Measurements from ENCODE around the gene CORO2B. TPM values are rescaled to one million over a fixed set of nuclear protein-coding genes. Genes with fewer than 3 reads are reported as not detected.
A peak's percentile ranks its signal among the peaks of the same experiment; 100 is the strongest.

Gene CORO2B, protein sequence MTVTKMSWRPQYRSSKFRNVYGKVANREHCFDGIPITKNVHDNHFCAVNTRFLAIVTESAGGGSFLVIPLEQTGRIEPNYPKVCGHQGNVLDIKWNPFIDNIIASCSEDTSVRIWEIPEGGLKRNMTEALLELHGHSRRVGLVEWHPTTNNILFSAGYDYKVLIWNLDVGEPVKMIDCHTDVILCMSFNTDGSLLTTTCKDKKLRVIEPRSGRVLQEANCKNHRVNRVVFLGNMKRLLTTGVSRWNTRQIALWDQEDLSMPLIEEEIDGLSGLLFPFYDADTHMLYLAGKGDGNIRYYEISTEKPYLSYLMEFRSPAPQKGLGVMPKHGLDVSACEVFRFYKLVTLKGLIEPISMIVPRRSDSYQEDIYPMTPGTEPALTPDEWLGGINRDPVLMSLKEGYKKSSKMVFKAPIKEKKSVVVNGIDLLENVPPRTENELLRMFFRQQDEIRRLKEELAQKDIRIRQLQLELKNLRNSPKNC
- 1.0 TPM for total RNA-seq

DNA sequence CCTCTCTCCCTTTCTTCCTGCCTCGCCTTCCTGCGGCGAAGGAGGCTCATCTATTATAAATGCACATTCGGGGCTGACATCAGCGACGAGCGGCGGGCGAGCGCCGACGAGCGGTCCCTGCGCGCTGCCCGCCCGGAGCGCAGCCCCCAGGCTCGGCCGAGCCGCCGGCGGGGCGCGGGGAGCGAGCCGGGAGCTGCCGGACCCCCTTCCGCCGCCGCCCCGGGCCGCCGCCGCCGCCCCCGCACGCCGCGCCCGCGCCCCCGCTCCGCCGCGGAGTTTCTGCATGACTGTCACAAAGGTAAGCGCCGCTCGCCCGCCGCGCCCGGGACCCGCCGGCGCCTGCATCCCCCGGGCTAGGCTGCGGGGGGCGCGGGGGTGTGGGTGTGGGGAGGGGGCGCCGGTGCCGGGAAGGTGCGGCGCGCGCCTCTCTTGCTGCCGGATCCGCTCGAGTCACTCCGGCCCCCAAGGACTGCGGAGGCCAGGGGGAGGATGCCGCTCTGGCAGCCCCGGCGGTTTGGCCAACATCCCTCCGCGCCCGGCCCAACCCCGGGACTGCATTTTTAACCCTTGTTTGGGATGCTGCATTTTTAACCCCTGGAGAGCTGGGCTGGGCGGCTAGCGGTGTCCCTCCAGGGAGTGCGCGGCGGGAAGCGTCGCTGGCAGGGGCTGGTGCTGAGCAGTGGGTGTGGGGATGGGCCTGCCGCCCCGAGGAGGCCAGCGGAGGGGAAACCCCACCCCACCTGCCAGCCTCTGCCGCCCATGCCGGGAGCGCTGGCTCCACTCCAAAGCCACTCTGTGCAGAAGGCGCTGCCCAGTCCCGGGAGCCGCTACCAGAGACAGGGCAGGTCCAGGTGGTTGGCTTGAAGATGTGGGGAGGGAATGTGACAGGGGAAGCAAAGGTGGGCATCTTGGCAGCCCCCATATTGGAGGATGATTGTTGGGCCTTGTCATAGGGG, at the start of gene CORO2B:
TSS of gene CORO2B (plus strand) at position 14 of the 956 bp plus-strand sequence. CDS start at position 284, 270 bp downstream.
- Histone ChIP-seq H3K9ac (ENCODE audit: low read depth in 1 of 3, low read length in 3 of 3) (peak within 1 kb of the TSS; percentile 23 to 57 (median 51)), H3K4me1 (ENCODE audit: control insufficient read depth in 3 of 3, insufficient read depth in 3 of 3, low read length in 3 of 3) (peaks cover 7 to 21% (median 17%) of the 10 kb centered on the region in 3 donors), H3K4me3 (ENCODE audit: low read length in 3 of 3) (peak within 1 kb of the TSS; percentile 60 to 74 (median 69)), H3K9me3 (ENCODE audit: control insufficient read depth in 3 of 3, low read length in 3 of 3) (no peaks in the 10 kb centered on the region), H3K36me3 (ENCODE audit: control insufficient read depth in 3 of 3, insufficient read depth in 3 of 3, low read length in 3 of 3) (no peaks in the 10 kb centered on the region), H3K27ac (ENCODE audit: low read depth, low read length) (peak within 1 kb of the TSS; percentile 25), H3K27me3 (ENCODE audit: control insufficient read depth in 3 of 3, insufficient read depth in 3 of 3, low read length in 3 of 3) (peaks cover 15 to 31% (median 27%) of the 10 kb centered on the region in 3 donors)

DNA sequence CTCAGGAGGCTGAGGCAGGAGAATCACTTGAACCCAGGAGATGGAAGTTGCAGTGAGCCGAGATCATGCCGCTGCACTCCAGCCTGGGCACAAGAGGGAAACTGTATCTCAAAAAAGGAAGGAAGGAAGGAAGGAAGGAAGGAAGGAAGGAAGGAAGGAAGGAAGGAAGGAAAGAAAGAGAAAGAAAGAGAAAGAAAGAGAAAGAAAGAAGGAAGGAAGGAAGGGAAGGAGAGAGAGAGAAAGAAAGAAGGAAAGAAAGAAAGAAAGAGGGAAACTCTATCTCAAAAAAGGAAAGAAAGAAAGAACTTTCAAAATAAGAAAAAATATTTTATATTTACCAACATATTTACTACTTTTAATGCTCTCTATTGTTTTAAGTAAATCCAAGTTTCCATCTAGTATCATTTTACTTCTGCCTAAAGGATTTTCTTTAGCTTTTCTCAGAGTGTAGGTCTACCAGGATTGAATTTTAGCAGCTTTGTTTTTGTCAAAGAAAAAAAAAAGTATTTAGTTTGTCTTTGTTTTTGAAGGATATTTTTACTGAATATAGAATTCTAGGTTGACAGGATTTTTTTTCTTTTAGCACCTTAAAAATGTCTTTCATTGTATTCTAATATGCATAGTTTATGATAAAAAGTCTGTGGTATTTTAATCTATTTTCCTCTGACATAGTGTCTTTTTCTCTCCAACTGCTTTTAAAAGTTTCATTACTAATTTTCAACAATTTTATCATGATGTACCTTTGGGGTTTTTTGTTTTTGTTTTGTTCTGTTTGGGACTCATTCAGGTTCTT, 47.2 kb upstream of the CORO2B start:
- Histone ChIP-seq H3K36me3 (ENCODE audit: control insufficient read depth in 3 of 3, insufficient read depth in 3 of 3, low read length in 3 of 3) (no peaks in the 10 kb centered on the region), H3K9me3 (ENCODE audit: control insufficient read depth in 3 of 3, low read length in 3 of 3) (peaks cover 0 to 5% (median 0%) of the 10 kb centered on the region in 3 donors), H3K27ac (ENCODE audit: low read depth, low read length) (no peak overlapping the region), H3K4me1 (ENCODE audit: control insufficient read depth in 3 of 3, insufficient read depth in 3 of 3, low read length in 3 of 3) (peaks cover 0 to under 1% (median 0%) of the 10 kb centered on the region in 3 donors), H3K4me3 (ENCODE audit: low read length in 3 of 3) (no peak overlapping the region), H3K27me3 (ENCODE audit: control insufficient read depth in 3 of 3, insufficient read depth in 3 of 3, low read length in 3 of 3) (no peaks in the 10 kb centered on the region), H3K9ac (ENCODE audit: low read depth in 1 of 3, low read length in 3 of 3) (no peak overlapping the region)

DNA sequence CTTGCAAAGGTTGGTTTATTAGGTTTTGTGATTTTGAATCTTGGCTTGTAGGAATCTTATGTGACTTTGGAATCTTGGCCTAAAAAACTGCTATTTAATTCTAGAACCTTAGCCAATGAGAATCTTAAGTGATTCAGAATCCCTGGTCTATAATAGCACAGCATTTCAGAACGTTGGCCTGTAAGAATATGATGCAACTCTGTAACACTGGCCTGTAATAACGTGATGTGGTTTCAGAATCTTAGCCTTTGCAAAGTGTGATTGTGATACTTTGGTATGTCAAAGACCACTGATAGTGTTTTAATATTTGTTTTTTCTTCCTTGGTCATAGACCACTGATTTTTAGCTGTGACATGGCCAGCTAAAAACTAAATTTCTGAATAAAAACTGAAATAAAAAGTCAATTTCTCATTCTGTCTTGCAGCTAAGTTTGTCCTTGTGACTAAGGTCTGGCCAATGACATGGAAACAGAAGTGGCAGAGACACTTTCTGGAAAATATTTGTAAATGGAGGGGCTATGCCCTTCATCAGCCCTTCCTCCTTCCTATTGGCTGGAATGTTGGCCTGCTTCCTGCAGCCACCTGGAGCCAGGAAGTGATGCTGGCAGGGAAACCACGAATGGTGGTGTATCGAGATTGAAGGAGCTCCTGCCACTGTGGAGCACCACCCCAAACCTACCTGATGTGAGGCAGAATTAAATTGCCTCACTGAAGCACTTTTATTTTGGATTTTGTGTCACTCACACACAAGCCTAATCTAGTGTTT, 42.3 kb upstream of the CORO2B start:
- Histone ChIP-seq H3K9ac (ENCODE audit: low read depth in 1 of 3, low read length in 3 of 3) (no peak overlapping the region), H3K9me3 (ENCODE audit: control insufficient read depth in 3 of 3, low read length in 3 of 3) (peaks cover 0 to 5% (median 2%) of the 10 kb centered on the region in 3 donors), H3K36me3 (ENCODE audit: control insufficient read depth in 3 of 3, insufficient read depth in 3 of 3, low read length in 3 of 3) (no peaks in the 10 kb centered on the region), H3K4me3 (ENCODE audit: low read length in 3 of 3) (no peak overlapping the region), H3K4me1 (ENCODE audit: control insufficient read depth in 3 of 3, insufficient read depth in 3 of 3, low read length in 3 of 3) (peaks cover 0 to 3% (median 0%) of the 10 kb centered on the region in 3 donors), H3K27ac (ENCODE audit: low read depth, low read length) (no peak overlapping the region), H3K27me3 (ENCODE audit: control insufficient read depth in 3 of 3, insufficient read depth in 3 of 3, low read length in 3 of 3) (no peaks in the 10 kb centered on the region)

DNA sequence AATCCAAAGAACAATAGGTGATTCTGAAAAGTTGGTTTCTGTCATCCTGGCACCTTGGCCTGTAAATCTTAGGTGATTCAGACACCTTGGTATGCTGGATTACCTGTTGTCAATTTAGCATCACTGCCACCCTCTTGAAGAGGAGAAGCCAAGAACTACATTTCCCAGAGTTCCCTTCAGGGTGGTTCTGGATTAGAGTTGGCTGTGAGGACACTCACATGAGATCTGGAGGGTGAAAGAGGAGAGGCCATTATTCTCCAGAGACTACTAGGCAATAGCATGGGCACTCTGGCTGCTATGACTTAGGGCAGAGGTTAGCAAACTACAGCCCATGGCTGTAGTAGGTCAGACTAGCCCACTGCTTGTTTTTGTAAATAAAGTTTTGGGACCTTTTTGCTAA, 41.7 kb upstream of the CORO2B start:
- Histone ChIP-seq H3K4me1 (ENCODE audit: control insufficient read depth in 3 of 3, insufficient read depth in 3 of 3, low read length in 3 of 3) (peaks cover 0 to 3% (median 0%) of the 10 kb centered on the region in 3 donors), H3K27me3 (ENCODE audit: control insufficient read depth in 3 of 3, insufficient read depth in 3 of 3, low read length in 3 of 3) (no peaks in the 10 kb centered on the region), H3K36me3 (ENCODE audit: control insufficient read depth in 3 of 3, insufficient read depth in 3 of 3, low read length in 3 of 3) (no peaks in the 10 kb centered on the region), H3K9me3 (ENCODE audit: control insufficient read depth in 3 of 3, low read length in 3 of 3) (peaks cover 0 to 5% (median 2%) of the 10 kb centered on the region in 3 donors), H3K9ac (ENCODE audit: low read depth in 1 of 3, low read length in 3 of 3) (no peak overlapping the region), H3K4me3 (ENCODE audit: low read length in 3 of 3) (no peak overlapping the region), H3K27ac (ENCODE audit: low read depth, low read length) (no peak overlapping the region)

DNA sequence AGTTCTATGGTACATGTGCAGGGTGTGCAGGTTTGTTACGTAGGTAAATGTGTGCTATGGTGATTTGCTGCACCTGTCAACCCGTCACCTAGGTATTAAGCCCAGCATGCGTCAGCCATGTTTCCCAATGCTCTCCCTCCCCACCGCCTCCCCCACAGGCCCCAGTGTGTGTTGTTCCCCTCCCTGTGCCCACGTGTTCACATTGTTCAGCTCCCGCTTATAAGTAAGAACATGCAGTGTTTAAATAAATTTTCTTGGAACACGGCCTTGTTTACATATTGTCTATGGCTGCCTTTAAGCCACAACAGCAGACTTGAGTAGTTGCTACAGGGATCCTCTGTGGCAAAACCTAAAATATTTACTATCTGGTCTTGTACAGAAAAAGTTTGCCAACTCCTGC, 41.3 kb upstream of the CORO2B start:
- Histone ChIP-seq H3K9ac (ENCODE audit: low read depth in 1 of 3, low read length in 3 of 3) (no peak overlapping the region), H3K4me1 (ENCODE audit: control insufficient read depth in 3 of 3, insufficient read depth in 3 of 3, low read length in 3 of 3) (peaks cover 0 to 3% (median 0%) of the 10 kb centered on the region in 3 donors), H3K27me3 (ENCODE audit: control insufficient read depth in 3 of 3, insufficient read depth in 3 of 3, low read length in 3 of 3) (no peaks in the 10 kb centered on the region), H3K9me3 (ENCODE audit: control insufficient read depth in 3 of 3, low read length in 3 of 3) (peaks cover 0 to 3% (median 2%) of the 10 kb centered on the region in 3 donors), H3K4me3 (ENCODE audit: low read length in 3 of 3) (no peak overlapping the region), H3K27ac (ENCODE audit: low read depth, low read length) (no peak overlapping the region), H3K36me3 (ENCODE audit: control insufficient read depth in 3 of 3, insufficient read depth in 3 of 3, low read length in 3 of 3) (no peaks in the 10 kb centered on the region)

DNA sequence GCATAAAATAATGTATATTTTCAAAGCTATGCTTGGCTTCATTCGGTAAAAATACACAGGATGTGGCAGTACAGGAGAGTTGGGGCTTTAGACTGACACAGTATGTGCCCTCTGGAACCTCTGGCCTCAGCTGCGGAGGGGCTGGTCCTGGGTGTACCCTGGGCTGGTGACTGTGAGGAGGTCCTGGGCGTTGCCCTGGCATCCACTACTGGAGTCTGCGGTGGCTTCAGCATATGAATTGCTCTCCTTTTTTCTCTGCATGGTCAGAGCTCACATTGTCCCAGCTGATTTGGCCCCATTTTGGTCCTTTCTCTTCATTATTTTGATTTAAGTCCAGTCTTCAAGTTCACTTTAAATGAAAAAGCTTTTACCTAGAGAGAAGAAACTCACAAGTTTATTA, 40.5 kb upstream of the CORO2B start:
- Histone ChIP-seq H3K36me3 (ENCODE audit: control insufficient read depth in 3 of 3, insufficient read depth in 3 of 3, low read length in 3 of 3) (no peaks in the 10 kb centered on the region), H3K4me1 (ENCODE audit: control insufficient read depth in 3 of 3, insufficient read depth in 3 of 3, low read length in 3 of 3) (peaks cover 0 to 8% (median 3%) of the 10 kb centered on the region in 3 donors), H3K9ac (ENCODE audit: low read depth in 1 of 3, low read length in 3 of 3) (no peak overlapping the region), H3K9me3 (ENCODE audit: control insufficient read depth in 3 of 3, low read length in 3 of 3) (peaks cover 0 to 2% (median 0%) of the 10 kb centered on the region in 3 donors), H3K27ac (ENCODE audit: low read depth, low read length) (no peak overlapping the region), H3K4me3 (ENCODE audit: low read length in 3 of 3) (no peak overlapping the region), H3K27me3 (ENCODE audit: control insufficient read depth in 3 of 3, insufficient read depth in 3 of 3, low read length in 3 of 3) (no peaks in the 10 kb centered on the region)

DNA sequence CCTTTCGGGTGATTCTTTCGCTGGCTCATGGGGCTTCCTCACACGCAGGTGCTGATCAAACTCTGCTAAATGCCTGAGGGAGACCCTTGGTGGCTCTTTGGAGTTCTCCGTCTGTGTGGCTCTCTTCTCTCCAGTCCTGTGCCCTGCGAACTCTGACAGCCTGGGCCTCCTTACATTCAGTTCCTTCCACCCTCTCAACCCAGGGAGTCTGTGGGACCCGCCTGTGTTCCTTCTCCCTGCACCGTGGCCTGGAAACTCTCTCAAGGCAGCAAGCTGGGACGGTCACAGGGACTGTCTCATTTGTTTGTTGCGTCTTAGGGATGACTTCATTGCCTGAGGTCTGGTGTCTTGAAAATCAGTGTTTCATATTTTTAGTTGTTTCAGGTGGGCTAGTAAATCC, 37.0 kb upstream of the CORO2B start:
- peaks cover 0 to 2% (median 0%) of the 10 kb centered on the region in 3 donors for H3K9me3 ChIP-seq (ENCODE audit: control insufficient read depth in 3 of 3, low read length in 3 of 3)
- no peak overlapping the region for H3K27ac ChIP-seq (ENCODE audit: low read depth, low read length)
- H3K27me3 ChIP-seq (ENCODE audit: control insufficient read depth in 3 of 3, insufficient read depth in 3 of 3, low read length in 3 of 3): peaks cover 0 to 2% (median 0%) of the 10 kb centered on the region in 3 donors
- peaks cover 0 to 16% (median 10%) of the 10 kb centered on the region in 3 donors for H3K4me1 ChIP-seq (ENCODE audit: control insufficient read depth in 3 of 3, insufficient read depth in 3 of 3, low read length in 3 of 3)
- no peak overlapping the region for H3K4me3 ChIP-seq (ENCODE audit: low read length in 3 of 3)
- H3K9ac ChIP-seq (ENCODE audit: low read depth in 1 of 3, low read length in 3 of 3): no peak overlapping the region
- H3K36me3 ChIP-seq (ENCODE audit: control insufficient read depth in 3 of 3, insufficient read depth in 3 of 3, low read length in 3 of 3): no peaks in the 10 kb centered on the region

DNA sequence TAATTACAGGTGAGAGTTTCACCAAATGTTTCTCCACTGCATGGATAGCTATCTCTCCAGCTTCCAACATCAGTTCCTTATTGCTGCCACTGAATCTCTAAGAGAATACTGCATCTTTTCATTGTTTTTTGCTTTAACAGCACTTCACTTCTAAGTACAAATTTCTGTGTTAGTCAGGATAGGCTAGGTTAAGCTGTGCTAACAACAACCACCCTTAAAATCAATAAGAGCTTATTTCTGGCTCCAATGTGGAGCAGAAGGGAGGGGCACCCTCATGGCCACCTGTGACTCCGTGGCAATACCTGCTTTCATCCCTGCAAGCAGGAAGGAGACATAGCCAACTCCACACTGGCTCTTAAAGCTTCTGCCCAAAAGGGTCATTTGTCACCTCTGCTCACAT, 36.4 kb upstream of the CORO2B start:
- peaks cover 0 to 2% (median 0%) of the 10 kb centered on the region in 3 donors for H3K27me3 ChIP-seq (ENCODE audit: control insufficient read depth in 3 of 3, insufficient read depth in 3 of 3, low read length in 3 of 3)
- no peak overlapping the region for H3K4me3 ChIP-seq (ENCODE audit: low read length in 3 of 3)
- H3K9ac ChIP-seq (ENCODE audit: low read depth in 1 of 3, low read length in 3 of 3): no peak overlapping the region
- peaks cover 0 to 15% (median 10%) of the 10 kb centered on the region in 3 donors for H3K4me1 ChIP-seq (ENCODE audit: control insufficient read depth in 3 of 3, insufficient read depth in 3 of 3, low read length in 3 of 3)
- no peaks in the 10 kb centered on the region for H3K36me3 ChIP-seq (ENCODE audit: control insufficient read depth in 3 of 3, insufficient read depth in 3 of 3, low read length in 3 of 3)
- H3K9me3 ChIP-seq (ENCODE audit: control insufficient read depth in 3 of 3, low read length in 3 of 3): peaks cover 0 to 2% (median 0%) of the 10 kb centered on the region in 3 donors
- H3K27ac ChIP-seq (ENCODE audit: low read depth, low read length): no peak overlapping the region
